ENCODE results near the gene CUX1.

DNA sequence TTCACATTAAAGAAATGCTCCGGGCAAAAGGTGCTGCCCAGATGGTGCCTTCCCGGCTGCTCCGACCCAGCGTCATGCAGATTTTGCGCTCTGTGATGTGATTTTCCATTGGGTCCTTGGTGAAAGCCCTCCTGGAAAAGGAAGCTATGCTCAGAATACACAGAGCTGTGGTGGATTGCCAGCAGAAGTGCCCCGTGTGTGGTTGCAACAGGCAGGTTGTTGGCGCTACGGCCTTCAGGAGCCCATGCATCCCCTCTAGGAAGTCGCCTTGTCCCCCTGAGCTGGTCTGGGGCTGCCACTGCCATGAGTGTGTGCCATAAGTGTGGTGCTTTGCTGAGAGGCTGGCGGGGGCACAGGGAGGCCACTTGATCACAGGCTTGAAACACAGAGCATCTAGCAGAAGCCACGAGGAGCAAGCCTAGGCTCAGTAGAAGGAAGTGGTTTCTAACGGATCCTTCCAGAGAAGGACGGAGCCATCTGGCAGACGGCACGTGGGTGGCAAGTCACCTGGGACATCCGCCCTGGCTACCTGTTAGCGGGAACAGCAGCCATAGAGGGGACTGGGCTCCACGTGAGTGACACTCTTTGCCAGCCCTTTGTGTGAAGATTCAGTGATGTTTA is 210.9 kb downstream of the CUX1 start:
- no peak for TF ChIP-seq POLR2A (IDR thresholded peaks at IDR 0.05; ENCODE audit: low read depth, low read length)
- no peak for TF ChIP-seq TAF1 (IDR thresholded peaks at IDR 0.05; ENCODE audit: borderline replicate concordance, low read depth, low read length)
- TF ChIP-seq POLR2AphosphoS5 (IDR thresholded peaks at IDR 0.05; ENCODE audit: low read depth, low read length) = no peak

All from GM12892 (cell line).